HEK293 (cell line): ENCODE data around the gene CHN2.

Source experiments
- CTCF ChIA-PET: fragments of 350-600 bp; formaldehyde crosslinking; extraction: SDS; loops from one replicate; lab custom pipeline; 2021; ENCODE audit warnings: antibody characterized with exemption; lab: Yijun Ruan, JAX
- POLR2A ChIA-PET: fragments of 300-600 bp; formaldehyde crosslinking; extraction: SDS; loops from one replicate; lab custom pipeline; 2020; ENCODE audit warnings: antibody characterized with exemption, inconsistent platforms; lab: Yijun Ruan, JAX
- H3K27ac ChIP-seq: fragments of 200-500 bp; sonication (Bioruptor generic); 2 replicates; pipeline ENCODE4 v1.5.1; 2014; ENCODE audit warnings: low read depth, low read length, control low read depth, inconsistent platforms; ENCODE audit errors: extremely low read depth
- H3K36me3 ChIP-seq, 2 experiments: fragments of 200-500 bp in 1 of 2; sonication (Bioruptor generic) in 1 of 2; 1 replicate in 1 of 2; 2 replicates in 1 of 2; pipeline ENCODE4 v1.5.1; 2014 to 2017; ENCODE audit warnings: inconsistent platforms in 2 of 2, low read length in 2 of 2; ENCODE audit not compliant: control insufficient read depth in 2 of 2, insufficient read depth in 1 of 2
- H3K4me1 ChIP-seq: fragments of 200-500 bp; sonication (Bioruptor generic); 2 replicates; pipeline ENCODE4 v1.5.1; 2014; ENCODE audit warnings: mild to moderate bottlenecking, low read length, inconsistent platforms; ENCODE audit not compliant: control insufficient read depth, insufficient read depth
- H3K4me3 ChIP-seq: 2 replicates; pipeline ENCODE4 v1.5.1; 2011; ENCODE audit warnings: low read depth, mild to moderate bottlenecking, control low read depth, low read length, moderate library complexity
- H3K9me3 ChIP-seq: fragments of 200-500 bp; sonication (Bioruptor generic); 2 replicates; pipeline ENCODE4 v1.5.1; 2014; ENCODE audit warnings: low read depth, low read length, inconsistent platforms; ENCODE audit not compliant: control insufficient read depth, insufficient read depth
- BCL11A ChIP-seq: fragments of 450-650 bp; formaldehyde crosslinking; IDR thresholded peaks from 2 replicates; pipeline ENCODE4 v1.5.1; 2016; ENCODE audit warnings: low read depth, missing biosample characterization, missing genetic modification characterization
- EGR2 ChIP-seq: fragments of 450-650 bp; formaldehyde crosslinking; IDR thresholded peaks from 2 replicates; pipeline ENCODE4 v1.5.1; 2016; ENCODE audit warnings: low read depth, missing biosample characterization, missing genetic modification characterization
- GLIS2 ChIP-seq: fragments of 450-650 bp; formaldehyde crosslinking; IDR thresholded peaks from 2 replicates; pipeline ENCODE4 v1.5.1; 2016; ENCODE audit warnings: missing biosample characterization, missing genetic modification characterization
- KLF1 ChIP-seq: fragments of 450-650 bp; formaldehyde crosslinking; IDR thresholded peaks from 2 replicates; pipeline ENCODE4 v1.5.1; 2016; ENCODE audit warnings: missing biosample characterization, missing genetic modification characterization
- KLF16 ChIP-seq: fragments of 450-650 bp; formaldehyde crosslinking; IDR thresholded peaks from 2 replicates; pipeline ENCODE4 v1.5.1; 2017; ENCODE audit warnings: missing biosample characterization, missing genetic modification characterization
- MZF1 ChIP-seq: fragments of 450-650 bp; formaldehyde crosslinking; IDR thresholded peaks from 2 replicates; pipeline ENCODE4 v1.5.1; 2017; ENCODE audit warnings: missing biosample characterization, missing genetic modification characterization, borderline replicate concordance
- OSR2 ChIP-seq: fragments of 450-650 bp; formaldehyde crosslinking; IDR thresholded peaks from 2 replicates; pipeline ENCODE4 v1.5.1; 2016; ENCODE audit warnings: missing biosample characterization, missing genetic modification characterization
- RBAK ChIP-seq: fragments of 450-650 bp; formaldehyde crosslinking; IDR thresholded peaks from 2 replicates; pipeline ENCODE4 v1.5.1; 2016; ENCODE audit warnings: missing biosample characterization, missing genetic modification characterization
- SCRT2 ChIP-seq: fragments of 450-650 bp; formaldehyde crosslinking; IDR thresholded peaks from 2 replicates; pipeline ENCODE4 v1.5.1; 2016; ENCODE audit warnings: missing biosample characterization, missing genetic modification characterization
- SP2 ChIP-seq: fragments of 450-650 bp; formaldehyde crosslinking; IDR thresholded peaks from 2 replicates; pipeline ENCODE4 v1.5.1; 2016; ENCODE audit warnings: missing biosample characterization, missing genetic modification characterization
- TCF7L2 ChIP-seq: IDR thresholded peaks from 2 replicates; pipeline ENCODE4 v1.6.1; 2011; ENCODE audit warnings: low read depth, mild to moderate bottlenecking, inconsistent platforms, low read length, moderate library complexity, borderline replicate concordance
- ZBTB1 ChIP-seq: fragments of 450-650 bp; formaldehyde crosslinking; IDR thresholded peaks from 2 replicates; pipeline ENCODE4 v1.5.1; 2016; ENCODE audit warnings: missing biosample characterization, missing genetic modification characterization
- ZBTB20 ChIP-seq: fragments of 450-650 bp; formaldehyde crosslinking; IDR thresholded peaks from 2 replicates; pipeline ENCODE4 v1.5.1; 2016; ENCODE audit warnings: missing biosample characterization, missing genetic modification characterization
- ZFHX2 ChIP-seq: fragments of 450-650 bp; formaldehyde crosslinking; conservative IDR thresholded peaks from 2 replicates; pipeline ENCODE4 v1.5.1; 2016; ENCODE audit warnings: missing biosample characterization, missing genetic modification characterization
- ZFP37 ChIP-seq: fragments of 450-650 bp; formaldehyde crosslinking; IDR thresholded peaks from 2 replicates; pipeline ENCODE4 v1.5.1; 2016; ENCODE audit warnings: missing biosample characterization, missing genetic modification characterization
- ZNF10 ChIP-seq: fragments of 450-650 bp; formaldehyde crosslinking; IDR thresholded peaks from 2 replicates; pipeline ENCODE4 v1.5.1; 2017; ENCODE audit warnings: missing biosample characterization, missing genetic modification characterization
- ZNF132 ChIP-seq: fragments of 450-650 bp; formaldehyde crosslinking; IDR thresholded peaks from 2 replicates; pipeline ENCODE4 v1.5.1; 2017; ENCODE audit warnings: missing biosample characterization, missing genetic modification characterization, borderline replicate concordance
- ZNF174 ChIP-seq: fragments of 450-650 bp; formaldehyde crosslinking; IDR thresholded peaks from 2 replicates; pipeline ENCODE4 v1.5.0; 2017; ENCODE audit warnings: missing biosample characterization, mild to moderate bottlenecking, missing genetic modification characterization
- ZNF19 ChIP-seq: fragments of 450-650 bp; formaldehyde crosslinking; IDR thresholded peaks from 2 replicates; pipeline ENCODE4; 2016; ENCODE audit warnings: missing biosample characterization, missing genetic modification characterization, low read depth
- ZNF23 ChIP-seq: fragments of 450-650 bp; formaldehyde crosslinking; IDR thresholded peaks from 2 replicates; pipeline ENCODE4 v1.5.1; 2016; ENCODE audit warnings: missing biosample characterization, missing genetic modification characterization, borderline replicate concordance
- ZNF549 ChIP-seq: fragments of 450-650 bp; IDR thresholded peaks from 2 replicates; pipeline ENCODE4 v1.5.1; 2018; ENCODE audit warnings: missing biosample characterization, missing genetic modification characterization, mild to moderate bottlenecking, inconsistent platforms, moderate library complexity
- ZNF571 ChIP-seq: fragments of 450-650 bp; formaldehyde crosslinking; IDR thresholded peaks from 2 replicates; pipeline ENCODE4 v1.5.0; 2017; ENCODE audit warnings: missing biosample characterization, missing genetic modification characterization
- ZNF658 ChIP-seq: fragments of 450-650 bp; formaldehyde crosslinking; IDR thresholded peaks from 2 replicates; pipeline ENCODE4; 2016; ENCODE audit warnings: missing biosample characterization, missing genetic modification characterization
- ZNF830 ChIP-seq: fragments of 450-650 bp; IDR thresholded peaks from 2 replicates; pipeline ENCODE4 v1.5.0; 2018; ENCODE audit warnings: missing biosample characterization, missing genetic modification characterization, low read depth, mild to moderate bottlenecking, moderate library complexity
- ZSCAN16 ChIP-seq: fragments of 450-650 bp; formaldehyde crosslinking; IDR thresholded peaks from 2 replicates; pipeline ENCODE4 v1.5.1; 2016; ENCODE audit warnings: missing biosample characterization, missing genetic modification characterization
- TF ChIP-seq, protein P1 (sequence below): fragments of 450-650 bp; formaldehyde crosslinking; IDR thresholded peaks from 2 replicates; pipeline ENCODE4 v1.5.1; 2016; ENCODE audit warnings: missing biosample characterization, missing genetic modification characterization
- TF ChIP-seq, protein P2 (sequence below): fragments of 450-650 bp; formaldehyde crosslinking; IDR thresholded peaks from 2 replicates; pipeline ENCODE4 v1.5.1; 2016; ENCODE audit warnings: missing biosample characterization, missing genetic modification characterization, low read depth
- TF ChIP-seq, protein P3 (sequence below): fragments of 450-650 bp; formaldehyde crosslinking; IDR thresholded peaks from 2 replicates; pipeline ENCODE4 v1.5.1; 2016; ENCODE audit warnings: missing biosample characterization, missing genetic modification characterization, borderline replicate concordance

CHN2 gene

DNA sequence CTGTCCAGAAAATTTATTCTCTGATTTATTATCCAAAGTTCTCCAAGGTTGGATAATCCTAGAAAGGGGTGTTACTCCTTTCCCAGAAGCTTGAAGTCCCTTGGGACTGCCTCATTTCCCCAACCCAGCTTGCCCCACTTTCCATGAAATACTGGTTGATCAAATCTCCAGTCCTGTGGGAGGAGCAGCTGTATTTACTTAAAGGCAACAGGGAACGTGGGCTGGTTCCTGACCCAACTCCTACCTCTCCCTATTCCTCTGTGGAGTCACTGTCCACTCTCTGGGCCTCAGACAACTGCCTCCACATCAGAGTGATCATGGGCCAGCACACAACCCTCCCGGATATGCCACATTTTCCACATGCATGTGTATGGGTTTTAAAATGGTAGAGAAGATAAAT, 202.8 kb downstream of the CHN2 start:
- POLR2A ChIA-PET: no interaction called here

DNA sequence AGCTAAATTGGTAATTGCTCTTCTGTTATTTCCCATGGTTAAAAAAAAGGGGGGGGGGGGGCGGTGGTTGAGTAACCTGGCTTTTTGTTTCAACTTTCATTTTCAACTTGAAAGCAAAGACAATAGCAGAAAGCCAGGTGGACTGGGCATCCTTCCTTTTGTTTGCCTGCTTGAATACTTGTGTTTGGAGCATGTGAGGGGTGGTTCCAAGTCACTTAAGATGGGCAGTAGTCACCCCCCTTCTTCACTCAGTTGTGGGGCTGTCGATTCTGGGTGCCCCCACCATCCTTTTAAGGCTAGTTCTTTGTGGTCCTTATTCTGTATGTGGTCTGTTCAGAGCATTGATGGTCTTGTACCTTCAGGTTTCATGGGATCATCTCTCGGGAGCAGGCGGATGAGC, 203.4 kb downstream of the CHN2 start:
- ChIA-PET POLR2A (no interaction called here), CTCF (interaction anchor here (0.6 to 0.7 kb wide), 2 partner anchors 11 to 828 kb away, joined by 3 read pairs; no protein-coding TSS in a partner anchor)
- Histone ChIP-seq H3K27ac (no peak overlapping the region), H3K4me1 (no peaks in the 10 kb centered on the region), H3K9me3 (no peaks in the 10 kb centered on the region), H3K4me3 (no peak overlapping the region), H3K36me3 (peaks cover 0 to 3% of the 10 kb centered on the region in 2 experiments; a peak in 1 of 3 replicates)
- TF ChIP-seq TCF7L2: no peak
- no peak for TF ChIP-seq SCRT2 (tag by site-specific recombination)
- no peak for TF ChIP-seq ZNF174 (tag by site-specific recombination)

More for the DNA sequence above, 202.8 kb downstream of the CHN2 start:
- CTCF ChIA-PET: interaction anchor here (0.7 kb wide), 1 partner anchor 11 kb away, joined by 3 read pairs; no protein-coding TSS in a partner anchor
- Histone ChIP-seq H3K9me3 (no peaks in the 10 kb centered on the region), H3K4me1 (no peaks in the 10 kb centered on the region), H3K36me3 (peaks cover 0 to 3% of the 10 kb centered on the region in 2 experiments; a peak in 1 of 3 replicates), H3K27ac (no peak overlapping the region), H3K4me3 (no peak overlapping the region)
- TF ChIP-seq ZBTB20 (tag by site-specific recombination): no peak
- TF ChIP-seq, protein P1, sequence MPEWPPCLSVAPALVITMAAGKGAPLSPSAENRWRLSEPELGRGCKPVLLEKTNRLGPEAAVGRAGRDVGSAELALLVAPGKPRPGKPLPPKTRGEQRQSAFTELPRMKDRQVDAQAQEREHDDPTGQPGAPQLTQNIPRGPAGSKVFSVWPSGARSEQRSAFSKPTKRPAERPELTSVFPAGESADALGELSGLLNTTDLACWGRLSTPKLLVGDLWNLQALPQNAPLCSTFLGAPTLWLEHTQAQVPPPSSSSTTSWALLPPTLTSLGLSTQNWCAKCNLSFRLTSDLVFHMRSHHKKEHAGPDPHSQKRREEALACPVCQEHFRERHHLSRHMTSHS (tag by site-specific recombination): no peak
- no peak for TF ChIP-seq RBAK
- no peak for TF ChIP-seq ZNF571 (tag by site-specific recombination)
- TF ChIP-seq ZNF23 (tag by site-specific recombination): no peak
- no peak for TF ChIP-seq KLF16 (tag by site-specific recombination)
- peak; percentile 54; the same call in 1 of the 2 replicates for TF ChIP-seq EGR2 (tag by site-specific recombination)
- TF ChIP-seq ZFHX2 (tag by site-specific recombination): peak; percentile 58
- TF ChIP-seq, protein P2, sequence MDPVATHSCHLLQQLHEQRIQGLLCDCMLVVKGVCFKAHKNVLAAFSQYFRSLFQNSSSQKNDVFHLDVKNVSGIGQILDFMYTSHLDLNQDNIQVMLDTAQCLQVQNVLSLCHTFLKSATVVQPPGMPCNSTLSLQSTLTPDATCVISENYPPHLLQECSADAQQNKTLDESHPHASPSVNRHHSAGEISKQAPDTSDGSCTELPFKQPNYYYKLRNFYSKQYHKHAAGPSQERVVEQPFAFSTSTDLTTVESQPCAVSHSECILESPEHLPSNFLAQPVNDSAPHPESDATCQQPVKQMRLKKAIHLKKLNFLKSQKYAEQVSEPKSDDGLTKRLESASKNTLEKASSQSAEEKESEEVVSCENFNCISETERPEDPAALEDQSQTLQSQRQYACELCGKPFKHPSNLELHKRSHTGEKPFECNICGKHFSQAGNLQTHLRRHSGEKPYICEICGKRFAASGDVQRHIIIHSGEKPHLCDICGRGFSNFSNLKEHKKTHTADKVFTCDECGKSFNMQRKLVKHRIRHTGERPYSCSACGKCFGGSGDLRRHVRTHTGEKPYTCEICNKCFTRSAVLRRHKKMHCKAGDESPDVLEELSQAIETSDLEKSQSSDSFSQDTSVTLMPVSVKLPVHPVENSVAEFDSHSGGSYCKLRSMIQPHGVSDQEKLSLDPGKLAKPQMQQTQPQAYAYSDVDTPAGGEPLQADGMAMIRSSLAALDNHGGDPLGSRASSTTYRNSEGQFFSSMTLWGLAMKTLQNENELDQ: no peak

DNA sequence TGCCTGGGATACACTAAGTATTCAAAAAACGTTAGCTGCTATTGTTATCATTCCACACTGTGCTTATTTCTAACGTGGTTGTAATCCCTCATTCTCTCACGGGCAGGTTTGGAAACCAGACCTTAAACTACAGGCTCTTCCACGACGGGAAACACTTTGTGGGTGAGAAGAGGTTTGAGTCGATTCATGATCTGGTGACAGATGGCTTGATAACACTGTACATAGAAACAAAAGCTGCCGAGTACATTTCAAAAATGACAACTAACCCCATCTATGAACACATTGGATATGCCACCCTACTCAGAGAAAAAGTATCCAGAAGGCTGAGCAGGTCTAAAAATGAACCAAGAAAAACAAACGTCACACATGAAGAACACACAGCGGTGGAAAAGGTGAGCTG, 205.9 kb downstream of the CHN2 start:
- H3K9me3 ChIP-seq: no peaks in the 10 kb centered on the region
- no peak overlapping the region for H3K27ac ChIP-seq
- peaks cover 0 to 3% of the 10 kb centered on the region in 2 experiments; a peak in 1 of 3 replicates for H3K36me3 ChIP-seq
- POLR2A ChIA-PET: no interaction called here
- no peaks in the 10 kb centered on the region for H3K4me1 ChIP-seq
- CTCF ChIA-PET: interaction anchor here (0.6 to 2.2 kb wide), 3 partner anchors 8 to 444 kb away, joined by 3 to 7 read pairs (median 3); no protein-coding TSS in a partner anchor
- no peak for TF ChIP-seq ZBTB1 (tag by site-specific recombination)
- TF ChIP-seq ZNF658 (tag by site-specific recombination): no peak
- no peak for TF ChIP-seq SP2 (tag by site-specific recombination)
- no peak for TF ChIP-seq MZF1 (tag by site-specific recombination)
- no peak for TF ChIP-seq BCL11A (tag by site-specific recombination)
- TF ChIP-seq ZNF10 (tag by site-specific recombination): no peak
- TF ChIP-seq ZSCAN16: no peak
- no peak for TF ChIP-seq KLF1
- no peak for TF ChIP-seq ZFP37 (tag by site-specific recombination)
- TF ChIP-seq ZNF132 (tag by site-specific recombination): no peak
- no peak for TF ChIP-seq OSR2 (tag by site-specific recombination)
- TF ChIP-seq ZNF549 (tag by site-specific recombination): no peak
- TF ChIP-seq, protein P3, sequence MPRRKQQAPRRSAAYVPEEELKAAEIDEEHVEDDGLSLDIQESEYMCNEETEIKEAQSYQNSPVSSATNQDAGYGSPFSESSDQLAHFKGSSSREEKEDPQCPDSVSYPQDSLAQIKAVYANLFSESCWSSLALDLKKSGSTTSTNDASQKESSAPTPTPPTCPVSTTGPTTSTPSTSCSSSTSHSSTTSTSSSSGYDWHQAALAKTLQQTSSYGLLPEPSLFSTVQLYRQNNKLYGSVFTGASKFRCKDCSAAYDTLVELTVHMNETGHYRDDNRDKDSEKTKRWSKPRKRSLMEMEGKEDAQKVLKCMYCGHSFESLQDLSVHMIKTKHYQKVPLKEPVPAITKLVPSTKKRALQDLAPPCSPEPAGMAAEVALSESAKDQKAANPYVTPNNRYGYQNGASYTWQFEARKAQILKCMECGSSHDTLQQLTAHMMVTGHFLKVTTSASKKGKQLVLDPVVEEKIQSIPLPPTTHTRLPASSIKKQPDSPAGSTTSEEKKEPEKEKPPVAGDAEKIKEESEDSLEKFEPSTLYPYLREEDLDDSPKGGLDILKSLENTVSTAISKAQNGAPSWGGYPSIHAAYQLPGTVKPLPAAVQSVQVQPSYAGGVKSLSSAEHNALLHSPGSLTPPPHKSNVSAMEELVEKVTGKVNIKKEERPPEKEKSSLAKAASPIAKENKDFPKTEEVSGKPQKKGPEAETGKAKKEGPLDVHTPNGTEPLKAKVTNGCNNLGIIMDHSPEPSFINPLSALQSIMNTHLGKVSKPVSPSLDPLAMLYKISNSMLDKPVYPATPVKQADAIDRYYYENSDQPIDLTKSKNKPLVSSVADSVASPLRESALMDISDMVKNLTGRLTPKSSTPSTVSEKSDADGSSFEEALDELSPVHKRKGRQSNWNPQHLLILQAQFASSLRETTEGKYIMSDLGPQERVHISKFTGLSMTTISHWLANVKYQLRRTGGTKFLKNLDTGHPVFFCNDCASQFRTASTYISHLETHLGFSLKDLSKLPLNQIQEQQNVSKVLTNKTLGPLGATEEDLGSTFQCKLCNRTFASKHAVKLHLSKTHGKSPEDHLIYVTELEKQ (tag by site-specific recombination): no peak
- no peak for TF ChIP-seq ZNF830
- TF ChIP-seq GLIS2 (tag by site-specific recombination): no peak
- TF ChIP-seq ZNF19 (tag by site-specific recombination): no peak
- no peak overlapping the region for H3K4me3 ChIP-seq
